ENCODE results near the gene SLC16A9.
"Not testable (repeated sequence)": the region's sequence is repeated elsewhere in the genome, so short reads cannot be mapped to it uniquely, and the experiment has no call there.

The SLC16A9 gene

DNA sequence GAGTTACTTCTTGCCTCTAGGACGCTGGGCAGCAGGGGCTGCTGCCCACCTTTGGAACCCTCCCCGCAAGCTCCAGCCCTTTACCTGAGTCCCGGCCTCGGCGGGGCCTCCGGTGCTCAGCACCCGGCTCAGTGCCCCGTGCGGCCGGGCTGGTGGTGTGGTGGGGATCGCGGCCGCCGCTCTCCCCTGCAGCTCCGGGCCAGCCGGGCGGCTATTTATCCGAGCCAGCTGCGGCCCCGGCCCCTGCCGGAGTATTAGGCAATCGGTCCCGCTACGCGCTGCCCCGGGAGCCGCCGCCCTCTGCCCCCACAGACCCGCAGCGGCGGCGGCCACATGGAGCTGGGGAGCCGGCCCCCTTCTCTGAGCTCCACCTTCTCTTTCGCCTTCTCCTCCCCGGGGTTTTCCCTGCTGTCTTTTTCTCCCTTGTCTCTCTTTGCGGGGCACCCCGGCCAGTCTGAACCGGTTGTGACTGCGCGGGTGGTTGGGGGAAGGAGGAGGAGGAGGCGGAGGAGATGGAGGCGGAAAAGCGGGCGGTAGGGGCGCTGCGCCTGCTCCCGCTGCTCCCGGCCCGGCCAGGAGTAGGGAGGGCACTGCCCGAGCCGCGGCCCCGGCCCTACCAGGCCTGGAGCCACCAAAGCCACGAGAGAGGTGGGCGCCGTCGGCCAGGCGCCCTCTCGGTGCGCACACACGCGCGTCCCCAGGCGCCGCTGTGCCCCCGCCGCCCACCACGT lies at the start of gene SLC16A9:
Gene SLC16A9, minus strand, starts transcription at position 456 of the 731 bp plus-strand sequence. CDS start 25,559 bp downstream, outside the sequence.
- in situ Hi-C loops (cut with HindIII; ENCODE audit: low sequenced_read_pairs): loop anchor here (5.0 kb wide), 1 partner anchor 73 kb away; no protein-coding TSS in a partner anchor

GRCh38 chr10:59757966-59758365 lies 48.3 kb upstream of the SLC16A9 start:
- in situ Hi-C loops (cut with HindIII; ENCODE audit: low sequenced_read_pairs): no loop called here

DNA sequence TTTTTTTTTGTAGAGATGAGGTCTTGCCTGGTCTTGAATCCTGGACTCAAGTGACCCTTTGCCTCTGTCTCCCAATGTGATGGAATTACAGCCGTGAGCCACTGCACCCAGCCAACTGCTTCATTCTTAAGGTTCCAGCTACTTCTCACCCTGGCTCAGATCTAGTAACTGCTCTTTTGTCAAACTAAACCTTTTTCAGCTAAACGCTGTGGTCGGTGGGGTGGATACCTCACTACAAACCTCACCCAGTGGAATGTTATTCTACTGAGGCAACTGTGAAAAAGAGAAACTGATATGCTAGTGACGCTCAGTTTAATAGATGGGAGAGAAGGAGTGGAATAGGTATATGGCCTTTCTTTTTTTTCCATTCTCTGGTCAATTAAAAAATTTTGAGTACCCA lies 45.3 kb upstream of the SLC16A9 start:
- in situ Hi-C loops (cut with HindIII; ENCODE audit: low sequenced_read_pairs): no loop called here

DNA sequence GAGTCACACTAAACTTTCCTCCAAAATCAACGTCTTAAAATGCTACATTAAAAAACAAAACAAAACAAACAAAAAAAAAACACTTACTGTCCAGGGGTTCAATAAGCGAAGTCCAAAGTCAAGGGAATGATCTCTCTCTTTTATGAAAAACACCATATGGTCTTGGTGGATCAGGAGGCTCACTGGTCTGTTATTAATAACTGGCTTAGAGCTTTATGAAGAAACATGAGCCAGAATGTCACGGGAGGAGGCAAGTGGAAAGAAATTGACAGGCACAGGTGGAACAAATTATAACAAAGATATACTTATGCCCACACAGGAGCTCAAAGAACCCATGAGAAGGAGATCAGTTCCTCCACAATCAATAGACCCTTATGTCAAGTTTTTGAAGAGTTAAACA lies 43.6 kb upstream of the SLC16A9 start, which contains the start of gene MRLN:
Gene MRLN, minus strand, starts transcription at position 189 of the 400 bp plus-strand sequence.
- in situ Hi-C loops (cut with HindIII; ENCODE audit: low sequenced_read_pairs): no loop called here

- in situ Hi-C loops (cut with HindIII; ENCODE audit: low sequenced_read_pairs): no loop called here
Observed at GRCh38 chr10:59752278-59752940, 42.8 kb upstream of the SLC16A9 start.

DNA sequence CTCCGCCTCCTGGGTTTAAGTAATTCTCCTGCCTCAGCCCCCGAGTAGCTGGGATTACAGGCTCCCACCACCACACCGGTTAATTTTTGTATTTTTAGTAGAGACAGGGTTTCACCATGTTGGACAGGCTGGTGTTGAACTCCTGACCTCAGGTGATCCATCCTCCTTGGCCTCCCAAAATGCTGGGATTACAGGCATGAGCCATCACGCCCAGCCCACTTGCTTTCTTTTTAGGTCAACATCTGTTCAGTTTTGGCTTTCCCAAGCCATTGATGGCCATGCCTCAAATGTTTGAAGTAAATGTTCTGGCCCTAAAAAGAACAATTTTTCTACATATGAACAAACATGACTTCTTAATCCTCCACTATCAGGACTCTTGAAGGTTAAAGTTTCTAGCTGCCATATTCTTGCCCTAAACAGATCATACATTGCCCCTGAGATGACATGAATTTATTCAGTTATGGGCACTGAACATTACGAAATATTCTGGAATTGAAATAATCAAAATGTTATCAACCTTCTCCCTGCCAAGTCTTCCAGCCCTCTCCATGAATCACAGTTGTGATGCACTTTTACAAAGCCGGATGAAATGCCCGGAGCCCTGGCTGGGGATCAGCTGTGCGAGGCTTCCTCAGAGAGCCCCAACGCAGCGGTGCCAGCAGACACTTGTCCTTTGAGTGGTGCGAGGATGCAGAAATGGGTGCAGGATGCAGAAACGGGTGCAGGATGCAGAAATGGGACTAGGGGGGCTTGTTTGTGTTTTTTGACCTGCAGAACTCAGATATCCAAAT lies 40.7 kb upstream of the SLC16A9 start:
- in situ Hi-C loops (cut with HindIII; ENCODE audit: low sequenced_read_pairs): no loop called here

- in situ Hi-C loops (cut with HindIII; ENCODE audit: low sequenced_read_pairs): no loop called here
Observed at GRCh38 chr10:59748834-59749233, 39.2 kb upstream of the SLC16A9 start.

DNA sequence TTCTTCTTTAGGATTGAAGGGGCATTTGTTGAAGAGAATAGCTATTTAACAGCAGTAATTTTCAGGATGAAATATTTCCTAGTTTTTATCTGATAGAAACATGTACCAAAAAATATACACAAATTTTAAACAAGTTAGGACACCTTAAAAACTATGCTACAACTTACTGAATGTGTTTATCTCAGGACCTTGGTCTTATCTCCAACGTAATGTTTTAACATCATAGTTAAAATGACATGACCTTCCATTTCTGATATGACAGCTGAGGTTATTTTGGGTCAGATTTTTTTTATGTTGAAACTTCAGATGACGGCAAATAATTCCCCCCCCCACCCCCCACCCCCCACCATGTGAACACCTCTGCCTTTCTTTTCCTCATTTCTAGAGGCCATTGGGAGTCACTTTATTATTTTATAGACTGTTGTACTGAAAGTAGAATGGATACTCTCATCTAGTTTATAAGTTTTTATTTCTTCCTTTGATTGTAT lies 35.6 kb upstream of the SLC16A9 start:
- in situ Hi-C loops (cut with HindIII; ENCODE audit: low sequenced_read_pairs): no loop called here

GRCh38 chr10:59744762-59745161 lies 35.1 kb upstream of the SLC16A9 start:
- in situ Hi-C loops (cut with HindIII; ENCODE audit: low sequenced_read_pairs): not testable (repeated sequence)

DNA sequence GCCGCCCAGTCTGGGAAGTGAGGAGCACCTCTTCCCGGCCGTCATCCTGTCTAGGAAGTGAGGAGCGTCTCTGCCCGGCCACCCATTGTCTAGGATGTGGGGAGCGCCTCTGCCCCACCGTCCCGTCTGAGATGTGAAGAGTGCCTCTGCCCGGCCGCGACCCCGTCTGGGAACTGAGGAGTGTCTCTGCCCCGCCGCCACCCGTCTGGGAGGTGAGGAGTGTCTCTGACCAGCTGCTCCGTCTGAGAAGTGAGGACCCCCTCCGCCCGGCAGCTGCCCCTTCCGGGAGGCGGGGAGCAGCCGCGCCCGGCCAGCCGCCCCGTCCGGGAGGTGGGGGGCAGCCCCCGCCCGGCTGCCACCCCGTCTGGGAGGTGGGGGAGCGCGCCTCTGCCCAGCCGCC lies 34.5 kb upstream of the SLC16A9 start:
- in situ Hi-C loops (cut with HindIII; ENCODE audit: low sequenced_read_pairs): not testable (repeated sequence)

- in situ Hi-C loops (cut with HindIII; ENCODE audit: low sequenced_read_pairs): no loop called here
Observed at GRCh38 chr10:59741583-59741982, 31.9 kb upstream of the SLC16A9 start.

DNA sequence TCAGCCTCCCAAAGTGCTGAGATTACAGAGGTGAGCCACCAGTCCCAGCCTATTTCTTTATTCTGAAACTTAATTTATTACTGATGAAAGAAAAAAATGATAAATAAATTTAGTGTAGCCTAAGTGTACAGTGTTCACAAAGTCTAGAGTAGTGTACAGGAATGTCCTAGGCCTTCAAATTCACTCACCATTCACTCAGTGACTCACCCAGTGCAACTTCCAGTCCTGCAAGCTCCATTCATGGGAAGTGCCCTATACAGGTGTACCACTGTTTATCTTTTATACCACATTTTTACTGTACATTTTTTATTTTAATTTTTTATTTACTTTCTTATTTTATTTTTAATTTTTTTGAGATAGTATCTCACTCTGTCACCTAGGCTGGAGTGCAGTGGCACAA lies 31.4 kb upstream of the SLC16A9 start:
- in situ Hi-C loops (cut with HindIII; ENCODE audit: low sequenced_read_pairs): no loop called here

DNA sequence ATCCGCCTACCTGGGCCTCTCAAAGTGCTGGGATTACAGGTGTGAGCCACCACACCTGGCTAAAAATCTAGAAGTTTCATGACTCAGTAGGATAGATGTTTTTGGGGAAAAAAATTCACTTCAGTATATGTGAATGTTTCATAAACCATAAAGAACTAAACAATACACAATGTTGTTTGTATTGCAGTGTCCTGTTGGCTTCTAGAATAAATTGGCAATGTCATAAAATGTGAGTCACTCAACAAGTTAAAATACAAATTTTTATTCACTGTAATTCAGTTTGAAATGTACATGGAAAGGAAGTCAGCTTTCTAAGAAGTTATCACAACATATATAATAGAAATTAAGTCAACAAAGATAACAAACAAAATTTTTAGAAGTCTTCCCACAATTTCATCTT lies 27.1 kb upstream of the SLC16A9 start:
- in situ Hi-C loops (cut with HindIII; ENCODE audit: low sequenced_read_pairs): no loop called here

- in situ Hi-C loops (cut with HindIII; ENCODE audit: low sequenced_read_pairs): no loop called here
Observed at GRCh38 chr10:59735296-59735695, 25.6 kb upstream of the SLC16A9 start.

DNA sequence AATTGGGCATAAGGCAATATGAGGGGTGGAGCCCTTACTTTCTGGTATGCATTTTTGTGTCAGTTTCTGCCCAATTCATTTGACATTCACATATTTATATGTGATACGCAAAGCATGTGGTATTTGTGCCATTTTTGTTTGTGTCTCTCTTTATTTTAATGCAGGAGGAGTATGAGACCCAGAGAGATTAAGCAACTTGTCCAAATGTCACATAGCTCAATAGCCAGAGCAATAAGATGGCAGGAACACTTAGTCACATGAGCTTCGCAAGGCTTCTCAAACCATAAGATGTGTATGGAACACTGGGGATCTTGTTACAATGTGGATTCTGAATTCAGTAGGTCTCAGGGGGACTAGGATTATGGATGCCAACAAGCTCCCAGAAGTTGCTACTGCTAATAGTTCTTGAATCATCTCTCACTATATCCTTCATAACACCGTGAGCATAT lies 24.4 kb upstream of the SLC16A9 start:
- in situ Hi-C loops (cut with HindIII; ENCODE audit: low sequenced_read_pairs): no loop called here

GRCh38 chr10:59733321-59734013 lies 23.8 kb upstream of the SLC16A9 start:
- in situ Hi-C loops (cut with HindIII; ENCODE audit: low sequenced_read_pairs): not testable (repeated sequence)

GRCh38 chr10:59732849-59733248 lies 23.2 kb upstream of the SLC16A9 start:
- in situ Hi-C loops (cut with HindIII; ENCODE audit: low sequenced_read_pairs): not testable (repeated sequence)

DNA sequence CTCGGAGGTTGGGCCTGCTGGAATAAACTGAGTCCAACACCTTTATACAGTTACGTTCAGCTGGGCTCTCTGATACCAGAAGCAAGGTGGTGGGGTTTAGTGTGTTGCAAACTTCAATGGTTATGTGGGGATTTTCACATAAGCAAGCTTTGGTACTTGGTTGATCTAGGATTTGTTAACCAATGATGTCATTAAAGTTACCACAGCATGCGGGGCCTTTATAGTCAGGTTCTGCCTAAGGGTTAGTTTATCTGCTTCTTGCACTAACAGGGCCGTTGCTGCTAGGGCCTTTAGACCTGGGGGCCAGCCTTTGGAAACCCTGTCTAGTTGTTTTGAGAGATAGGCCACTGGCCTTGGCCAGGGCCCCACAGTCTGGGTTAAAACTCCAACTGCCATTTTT lies 19.5 kb upstream of the SLC16A9 start:
- in situ Hi-C loops (cut with HindIII; ENCODE audit: low sequenced_read_pairs): not testable (repeated sequence)

- in situ Hi-C loops (cut with HindIII; ENCODE audit: low sequenced_read_pairs): no loop called here
Observed at GRCh38 chr10:59724098-59724938, 14.7 kb upstream of the SLC16A9 start.

GRCh38 chr10:59720377-59720776 lies 10.7 kb upstream of the SLC16A9 start:
- in situ Hi-C loops (cut with HindIII; ENCODE audit: low sequenced_read_pairs): no loop called here

Measured in endothelial cell of hepatic sinusoid (primary cell).